GM03348 (cell line): Measurements from ENCODE around the gene KL.

Experiments
- DNase-seq: peaks from one replicate; pipeline ENCODE4 v3.0.0; 2012; ENCODE audit warnings: low spot score

The KL gene

DNA sequence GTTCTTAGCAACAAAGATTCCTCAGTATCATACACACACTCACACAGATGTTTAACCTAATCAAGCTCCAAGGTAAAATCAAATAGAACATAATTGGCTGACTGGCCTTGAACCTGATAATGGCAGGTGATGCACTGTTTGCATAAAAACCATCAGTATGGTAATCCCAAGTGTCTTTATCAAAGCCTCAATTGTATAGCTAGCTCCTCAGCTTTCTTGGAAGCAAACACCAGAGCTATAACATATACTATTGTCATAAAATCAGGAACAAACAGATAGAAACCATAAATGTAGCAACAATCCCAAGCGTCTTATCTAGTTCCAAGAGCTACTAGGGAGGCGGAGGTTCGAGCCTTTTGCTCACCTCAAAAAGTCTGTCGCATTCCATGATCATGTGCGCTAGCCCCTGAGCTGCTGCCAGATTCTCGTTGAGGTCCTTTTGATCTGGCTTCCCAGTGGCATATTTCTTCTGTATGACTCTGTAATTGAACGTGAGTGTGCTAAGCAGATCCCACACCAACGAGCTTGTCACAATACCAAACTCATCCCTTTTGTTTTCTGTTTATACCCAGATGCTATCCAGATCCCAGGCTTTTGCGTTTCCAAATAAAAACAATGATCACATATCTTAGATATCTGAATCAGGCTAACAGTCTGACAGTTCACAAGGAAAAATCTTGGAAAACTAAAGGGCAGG lies 95.3 kb downstream of the KL start:
- peak; percentile 49 for DNase-seq

DNA sequence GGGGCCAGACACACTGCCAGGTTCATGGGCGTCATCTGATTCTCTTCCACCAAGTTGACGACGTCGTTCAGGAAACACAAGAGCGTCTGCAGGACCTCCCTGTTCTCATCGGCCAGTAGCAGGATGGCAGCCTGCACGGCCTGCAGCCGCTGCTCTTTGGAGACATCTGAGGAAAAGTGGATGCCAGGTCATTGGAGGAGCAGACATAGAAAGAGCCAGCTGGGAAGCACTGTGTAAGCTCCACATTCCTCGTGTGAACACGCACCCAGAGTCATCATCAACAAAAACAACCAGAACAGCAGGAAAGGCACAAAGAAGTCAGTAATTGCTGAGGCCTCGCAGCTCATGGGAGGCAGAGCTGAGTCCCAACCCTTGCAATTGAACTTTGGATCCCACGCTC lies 96.5 kb downstream of the KL start:
- no peak for DNase-seq

DNA sequence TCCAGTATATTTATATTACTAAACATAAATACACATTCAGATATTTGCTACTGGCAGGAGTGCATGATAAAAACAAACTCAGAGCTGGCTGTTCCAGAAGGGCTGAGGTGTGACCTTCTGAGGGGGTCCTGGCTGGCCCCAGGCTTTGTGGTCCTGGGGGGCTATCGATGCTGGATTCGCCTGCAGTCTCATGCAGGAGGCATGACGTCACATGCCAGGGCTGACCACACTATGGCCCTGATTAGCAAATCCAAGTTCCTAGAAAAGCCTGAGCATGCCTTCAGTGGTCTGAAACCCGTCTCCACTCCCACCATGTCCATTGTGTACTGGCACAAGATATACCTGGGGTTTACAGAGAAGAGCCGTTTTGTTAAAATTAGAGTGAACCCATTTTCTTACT lies 97.9 kb downstream of the KL start:
- no peak for DNase-seq

DNA sequence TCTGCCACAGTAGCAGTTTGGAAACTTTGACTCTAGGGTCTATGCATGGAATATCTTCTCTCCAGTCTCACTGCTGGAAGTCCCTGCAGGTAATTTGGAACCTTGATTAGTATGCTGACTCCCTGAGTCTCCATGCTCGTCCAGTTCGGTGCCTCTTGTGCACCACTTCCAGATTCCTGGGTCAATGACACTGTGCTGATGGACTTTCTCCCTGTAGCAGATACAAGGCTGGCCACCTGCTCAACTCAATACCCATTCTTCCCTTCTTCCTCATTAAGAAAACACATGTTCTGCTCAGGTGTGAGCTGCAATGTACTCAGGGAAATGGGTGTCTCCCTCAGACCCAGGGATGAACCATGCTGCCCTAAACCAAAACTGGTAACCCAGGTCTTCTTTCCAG lies 99.1 kb downstream of the KL start:
- DNase-seq = no peak
